ENCODE data around the gene ETS1. TPM values are rescaled to one million over a fixed set of nuclear protein-coding genes. Genes with fewer than 3 reads are reported as not detected.

Gene ETS1
- total and polyA plus RNA-seq, 2 experiments from 2014 or later = 25.6 to 52.6 TPM

DNA sequence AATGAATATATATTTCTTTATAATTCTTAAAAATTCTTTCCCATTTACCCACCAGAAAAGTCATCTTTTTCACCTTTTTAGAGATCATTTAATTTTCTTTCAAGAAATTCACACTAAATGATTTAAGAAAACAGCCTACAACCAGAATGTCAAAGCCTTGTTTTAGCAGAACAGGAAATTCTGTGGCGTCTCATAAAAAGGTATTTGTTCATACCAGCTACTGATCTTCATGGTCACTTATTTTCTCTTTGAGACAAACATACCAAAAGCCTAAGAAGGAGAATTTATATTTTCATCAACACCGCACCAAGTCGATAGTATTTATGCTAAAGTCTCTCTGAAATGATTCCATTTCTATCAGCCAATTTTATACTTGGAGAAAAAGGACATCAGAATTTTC, 105.3 kb downstream of the ETS1 start (continued):
- TF ChIP-seq, protein P1, sequence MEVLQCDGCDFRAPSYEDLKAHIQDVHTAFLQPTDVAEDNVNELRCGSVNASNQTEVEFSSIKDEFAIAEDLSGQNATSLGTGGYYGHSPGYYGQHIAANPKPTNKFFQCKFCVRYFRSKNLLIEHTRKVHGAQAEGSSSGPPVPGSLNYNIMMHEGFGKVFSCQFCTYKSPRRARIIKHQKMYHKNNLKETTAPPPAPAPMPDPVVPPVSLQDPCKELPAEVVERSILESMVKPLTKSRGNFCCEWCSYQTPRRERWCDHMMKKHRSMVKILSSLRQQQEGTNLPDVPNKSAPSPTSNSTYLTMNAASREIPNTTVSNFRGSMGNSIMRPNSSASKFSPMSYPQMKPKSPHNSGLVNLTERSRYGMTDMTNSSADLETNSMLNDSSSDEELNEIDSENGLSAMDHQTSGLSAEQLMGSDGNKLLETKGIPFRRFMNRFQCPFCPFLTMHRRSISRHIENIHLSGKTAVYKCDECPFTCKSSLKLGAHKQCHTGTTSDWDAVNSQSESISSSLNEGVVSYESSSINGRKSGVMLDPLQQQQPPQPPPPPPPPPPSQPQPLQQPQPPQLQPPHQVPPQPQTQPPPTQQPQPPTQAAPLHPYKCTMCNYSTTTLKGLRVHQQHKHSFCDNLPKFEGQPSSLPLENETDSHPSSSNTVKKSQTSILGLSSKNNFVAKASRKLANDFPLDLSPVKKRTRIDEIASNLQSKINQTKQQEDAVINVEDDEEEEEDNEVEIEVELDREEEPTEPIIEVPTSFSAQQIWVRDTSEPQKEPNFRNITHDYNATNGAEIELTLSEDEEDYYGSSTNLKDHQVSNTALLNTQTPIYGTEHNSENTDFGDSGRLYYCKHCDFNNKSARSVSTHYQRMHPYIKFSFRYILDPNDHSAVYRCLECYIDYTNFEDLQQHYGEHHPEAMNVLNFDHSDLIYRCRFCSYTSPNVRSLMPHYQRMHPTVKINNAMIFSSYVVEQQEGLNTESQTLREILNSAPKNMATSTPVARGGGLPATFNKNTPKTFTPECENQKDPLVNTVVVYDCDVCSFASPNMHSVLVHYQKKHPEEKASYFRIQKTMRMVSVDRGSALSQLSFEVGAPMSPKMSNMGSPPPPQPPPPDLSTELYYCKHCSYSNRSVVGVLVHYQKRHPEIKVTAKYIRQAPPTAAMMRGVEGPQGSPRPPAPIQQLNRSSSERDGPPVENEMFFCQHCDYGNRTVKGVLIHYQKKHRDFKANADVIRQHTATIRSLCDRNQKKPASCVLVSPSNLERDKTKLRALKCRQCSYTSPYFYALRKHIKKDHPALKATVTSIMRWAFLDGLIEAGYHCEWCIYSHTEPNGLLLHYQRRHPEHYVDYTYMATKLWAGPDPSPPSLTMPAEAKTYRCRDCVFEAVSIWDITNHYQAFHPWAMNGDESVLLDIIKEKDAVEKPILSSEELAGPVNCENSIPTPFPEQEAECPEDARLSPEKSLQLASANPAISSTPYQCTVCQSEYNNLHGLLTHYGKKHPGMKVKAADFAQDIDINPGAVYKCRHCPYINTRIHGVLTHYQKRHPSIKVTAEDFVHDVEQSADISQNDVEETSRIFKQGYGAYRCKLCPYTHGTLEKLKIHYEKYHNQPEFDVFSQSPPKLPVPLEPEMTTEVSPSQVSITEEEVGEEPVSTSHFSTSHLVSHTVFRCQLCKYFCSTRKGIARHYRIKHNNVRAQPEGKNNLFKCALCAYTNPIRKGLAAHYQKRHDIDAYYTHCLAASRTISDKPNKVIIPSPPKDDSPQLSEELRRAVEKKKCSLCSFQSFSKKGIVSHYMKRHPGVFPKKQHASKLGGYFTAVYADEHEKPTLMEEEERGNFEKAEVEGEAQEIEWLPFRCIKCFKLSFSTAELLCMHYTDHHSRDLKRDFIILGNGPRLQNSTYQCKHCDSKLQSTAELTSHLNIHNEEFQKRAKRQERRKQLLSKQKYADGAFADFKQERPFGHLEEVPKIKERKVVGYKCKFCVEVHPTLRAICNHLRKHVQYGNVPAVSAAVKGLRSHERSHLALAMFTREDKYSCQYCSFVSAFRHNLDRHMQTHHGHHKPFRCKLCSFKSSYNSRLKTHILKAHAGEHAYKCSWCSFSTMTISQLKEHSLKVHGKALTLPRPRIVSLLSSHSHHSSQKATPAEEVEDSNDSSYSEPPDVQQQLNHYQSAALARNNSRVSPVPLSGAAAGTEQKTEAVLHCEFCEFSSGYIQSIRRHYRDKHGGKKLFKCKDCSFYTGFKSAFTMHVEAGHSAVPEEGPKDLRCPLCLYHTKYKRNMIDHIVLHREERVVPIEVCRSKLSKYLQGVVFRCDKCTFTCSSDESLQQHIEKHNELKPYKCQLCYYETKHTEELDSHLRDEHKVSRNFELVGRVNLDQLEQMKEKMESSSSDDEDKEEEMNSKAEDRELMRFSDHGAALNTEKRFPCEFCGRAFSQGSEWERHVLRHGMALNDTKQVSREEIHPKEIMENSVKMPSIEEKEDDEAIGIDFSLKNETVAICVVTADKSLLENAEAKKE (CRISPR knock-in tag; IDR thresholded peaks at IDR 0.05) = no peak
- TF ChIP-seq ZNF114 (CRISPR knock-in tag; IDR thresholded peaks at IDR 0.05) (no peak), EZH2phosphoT487 (IDR thresholded peaks at IDR 0.05; ENCODE audit: unreplicated experiment) (no peak), NANOG (IDR thresholded peaks at IDR 0.05; ENCODE audit: borderline replicate concordance) (no peak), POLR2AphosphoS5 (IDR thresholded peaks at IDR 0.05; ENCODE audit: low read depth) (no peak), EZH2 (IDR thresholded peaks at IDR 0.05; ENCODE audit: low read depth, unreplicated experiment) (no peak)
- TF ChIP-seq, protein P2, sequence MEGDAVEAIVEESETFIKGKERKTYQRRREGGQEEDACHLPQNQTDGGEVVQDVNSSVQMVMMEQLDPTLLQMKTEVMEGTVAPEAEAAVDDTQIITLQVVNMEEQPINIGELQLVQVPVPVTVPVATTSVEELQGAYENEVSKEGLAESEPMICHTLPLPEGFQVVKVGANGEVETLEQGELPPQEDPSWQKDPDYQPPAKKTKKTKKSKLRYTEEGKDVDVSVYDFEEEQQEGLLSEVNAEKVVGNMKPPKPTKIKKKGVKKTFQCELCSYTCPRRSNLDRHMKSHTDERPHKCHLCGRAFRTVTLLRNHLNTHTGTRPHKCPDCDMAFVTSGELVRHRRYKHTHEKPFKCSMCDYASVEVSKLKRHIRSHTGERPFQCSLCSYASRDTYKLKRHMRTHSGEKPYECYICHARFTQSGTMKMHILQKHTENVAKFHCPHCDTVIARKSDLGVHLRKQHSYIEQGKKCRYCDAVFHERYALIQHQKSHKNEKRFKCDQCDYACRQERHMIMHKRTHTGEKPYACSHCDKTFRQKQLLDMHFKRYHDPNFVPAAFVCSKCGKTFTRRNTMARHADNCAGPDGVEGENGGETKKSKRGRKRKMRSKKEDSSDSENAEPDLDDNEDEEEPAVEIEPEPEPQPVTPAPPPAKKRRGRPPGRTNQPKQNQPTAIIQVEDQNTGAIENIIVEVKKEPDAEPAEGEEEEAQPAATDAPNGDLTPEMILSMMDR (conservative IDR thresholded peaks at IDR 0.05; ENCODE audit: low read depth in 2 of 2) = no peak
- TF ChIP-seq, protein P3, sequence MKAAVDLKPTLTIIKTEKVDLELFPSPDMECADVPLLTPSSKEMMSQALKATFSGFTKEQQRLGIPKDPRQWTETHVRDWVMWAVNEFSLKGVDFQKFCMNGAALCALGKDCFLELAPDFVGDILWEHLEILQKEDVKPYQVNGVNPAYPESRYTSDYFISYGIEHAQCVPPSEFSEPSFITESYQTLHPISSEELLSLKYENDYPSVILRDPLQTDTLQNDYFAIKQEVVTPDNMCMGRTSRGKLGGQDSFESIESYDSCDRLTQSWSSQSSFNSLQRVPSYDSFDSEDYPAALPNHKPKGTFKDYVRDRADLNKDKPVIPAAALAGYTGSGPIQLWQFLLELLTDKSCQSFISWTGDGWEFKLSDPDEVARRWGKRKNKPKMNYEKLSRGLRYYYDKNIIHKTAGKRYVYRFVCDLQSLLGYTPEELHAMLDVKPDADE (IDR thresholded peaks at IDR 0.05) = no peak
